Measurements from ENCODE around the gene RPS8. TPM values are rescaled to one million over a fixed set of nuclear protein-coding genes. Genes with fewer than 3 reads are reported as not detected.

RPS8 gene
- total RNA-seq, 2 donors from 2014 or later: 1,080 to 1,461 TPM

DNA sequence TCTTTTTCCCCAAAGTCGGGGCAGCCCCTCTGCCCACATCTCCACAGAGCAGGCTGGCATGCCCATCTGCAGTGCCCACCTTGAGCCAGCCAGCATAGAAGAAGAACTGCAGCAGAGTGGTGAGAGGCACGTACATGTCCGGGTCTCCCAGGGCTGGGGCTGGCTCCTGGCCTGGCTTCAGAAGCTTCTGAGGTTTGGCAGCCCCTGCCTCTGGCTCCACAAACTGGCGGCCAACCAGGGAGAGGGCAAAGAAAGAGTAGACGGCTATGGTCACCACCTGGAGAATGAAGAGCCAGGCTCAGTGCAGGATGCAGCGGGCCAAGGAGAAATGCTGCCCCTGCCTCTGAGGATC, 9.7 kb downstream of the RPS8 start:
- no peak overlapping the region for H3K4me3 ChIP-seq
- peaks cover 0 to 32% of the 10 kb centered on the region in 2 donors for H3K4me1 ChIP-seq
- TF ChIP-seq CTCF (IDR thresholded peaks at IDR 0.05): no peak
- H3K9me3 ChIP-seq: no peaks in the 10 kb centered on the region
- peaks cover 10% of the 10 kb centered on the region for H3K36me3 ChIP-seq
- no peaks in the 10 kb centered on the region for H3K27me3 ChIP-seq
- DNase-seq (ENCODE audit: low spot score): no peak
- H3K27ac ChIP-seq: no peak overlapping the region

GRCh38 chr1:44785501-44786137, 10.3 kb downstream of the RPS8 start:
- no peaks in the 10 kb centered on the region for H3K9me3 ChIP-seq
- H3K27ac ChIP-seq: peak overlapping the region in 1 of 2 donors; percentile 69
- H3K4me1 ChIP-seq: peaks cover 0 to 32% of the 10 kb centered on the region in 2 donors
- no peak for TF ChIP-seq CTCF (IDR thresholded peaks at IDR 0.05)
- H3K36me3 ChIP-seq: peaks cover 10% of the 10 kb centered on the region
- no peaks in the 10 kb centered on the region for H3K27me3 ChIP-seq
- no peak for DNase-seq (ENCODE audit: low spot score)
- peak overlapping the region in 1 of 2 donors; percentile 59 for H3K4me3 ChIP-seq

- Histone ChIP-seq H3K4me3 (peak overlapping the region; percentile 45 to 59), H3K36me3 (peaks cover 4% of the 10 kb centered on the region), H3K27ac (peak overlapping the region; percentile 40 to 69), H3K9me3 (no peaks in the 10 kb centered on the region), H3K4me1 (peaks cover 0 to 32% of the 10 kb centered on the region in 2 donors), H3K27me3 (no peaks in the 10 kb centered on the region)
- TF ChIP-seq CTCF (IDR thresholded peaks at IDR 0.05): peak; percentile 100
- DNase-seq (ENCODE audit: low spot score): no peak
Measured at GRCh38 chr1:44786138-44786840, 10.9 kb downstream of the RPS8 start.

DNA sequence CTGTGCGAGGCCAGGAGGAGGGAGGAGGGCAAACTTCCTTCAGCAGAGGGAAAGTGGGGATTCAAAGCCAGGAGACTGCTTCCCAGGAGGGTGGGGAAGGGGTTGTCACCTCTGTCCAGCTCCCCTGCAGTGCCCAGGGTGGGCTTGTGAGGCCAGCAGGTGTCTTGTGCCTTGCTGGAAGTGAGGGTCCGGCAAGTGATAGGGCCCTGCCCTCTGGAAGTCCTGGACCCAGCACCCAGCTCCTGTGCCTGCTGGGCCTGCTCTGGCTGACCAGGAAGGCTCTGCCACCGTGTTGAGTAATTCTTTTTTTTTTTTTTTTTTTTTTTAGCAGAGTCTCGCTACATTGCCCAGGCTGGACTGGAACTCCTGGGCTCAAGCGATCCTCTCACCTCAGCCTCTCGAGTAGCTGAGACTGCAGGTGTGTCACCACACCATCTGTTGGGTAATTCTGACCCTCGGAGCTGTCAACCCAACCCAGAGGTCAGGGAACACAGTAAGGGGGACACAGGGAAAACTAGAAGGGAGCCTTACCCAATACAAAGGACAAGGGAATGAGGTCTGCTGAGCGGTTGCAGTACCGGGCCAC, 11.6 kb downstream of the RPS8 start:
- no peak for TF ChIP-seq CTCF (IDR thresholded peaks at IDR 0.05)
- Histone ChIP-seq H3K4me1 (peaks cover 0 to 32% of the 10 kb centered on the region in 2 donors), H3K27ac (peak overlapping the region; percentile 40 to 69), H3K4me3 (peak overlapping the region in 1 of 2 donors; percentile 59), H3K36me3 (no peaks in the 10 kb centered on the region), H3K27me3 (no peaks in the 10 kb centered on the region), H3K9me3 (no peaks in the 10 kb centered on the region)
- no peak for DNase-seq (ENCODE audit: low spot score)

- no peaks in the 10 kb centered on the region for H3K27me3 ChIP-seq
- H3K4me1 ChIP-seq: peaks cover 0 to 32% of the 10 kb centered on the region in 2 donors
- no peaks in the 10 kb centered on the region for H3K36me3 ChIP-seq
- no peak overlapping the region for H3K27ac ChIP-seq
- TF ChIP-seq CTCF (IDR thresholded peaks at IDR 0.05): no peak
- no peak for DNase-seq (ENCODE audit: low spot score)
- no peak overlapping the region for H3K4me3 ChIP-seq
- H3K9me3 ChIP-seq: no peaks in the 10 kb centered on the region
Measured at GRCh38 chr1:44787506-44787905, 12.2 kb downstream of the RPS8 start.

Data from right atrium auricular region (tissue), 2 donors.